Measurements from ENCODE around the gene MEX3A. TPM values are rescaled to one million over a fixed set of nuclear protein-coding genes. Genes with fewer than 3 reads are reported as not detected.
A peak's percentile ranks its signal among the peaks of the same experiment; 100 is the strongest.
"Not testable (repeated sequence)": the region's sequence is repeated elsewhere in the genome, so short reads cannot be mapped to it uniquely, and the experiment has no call there.

The MEX3A gene
- polyA plus RNA-seq, 2 donors: 0.36 to 0.59 TPM

DNA sequence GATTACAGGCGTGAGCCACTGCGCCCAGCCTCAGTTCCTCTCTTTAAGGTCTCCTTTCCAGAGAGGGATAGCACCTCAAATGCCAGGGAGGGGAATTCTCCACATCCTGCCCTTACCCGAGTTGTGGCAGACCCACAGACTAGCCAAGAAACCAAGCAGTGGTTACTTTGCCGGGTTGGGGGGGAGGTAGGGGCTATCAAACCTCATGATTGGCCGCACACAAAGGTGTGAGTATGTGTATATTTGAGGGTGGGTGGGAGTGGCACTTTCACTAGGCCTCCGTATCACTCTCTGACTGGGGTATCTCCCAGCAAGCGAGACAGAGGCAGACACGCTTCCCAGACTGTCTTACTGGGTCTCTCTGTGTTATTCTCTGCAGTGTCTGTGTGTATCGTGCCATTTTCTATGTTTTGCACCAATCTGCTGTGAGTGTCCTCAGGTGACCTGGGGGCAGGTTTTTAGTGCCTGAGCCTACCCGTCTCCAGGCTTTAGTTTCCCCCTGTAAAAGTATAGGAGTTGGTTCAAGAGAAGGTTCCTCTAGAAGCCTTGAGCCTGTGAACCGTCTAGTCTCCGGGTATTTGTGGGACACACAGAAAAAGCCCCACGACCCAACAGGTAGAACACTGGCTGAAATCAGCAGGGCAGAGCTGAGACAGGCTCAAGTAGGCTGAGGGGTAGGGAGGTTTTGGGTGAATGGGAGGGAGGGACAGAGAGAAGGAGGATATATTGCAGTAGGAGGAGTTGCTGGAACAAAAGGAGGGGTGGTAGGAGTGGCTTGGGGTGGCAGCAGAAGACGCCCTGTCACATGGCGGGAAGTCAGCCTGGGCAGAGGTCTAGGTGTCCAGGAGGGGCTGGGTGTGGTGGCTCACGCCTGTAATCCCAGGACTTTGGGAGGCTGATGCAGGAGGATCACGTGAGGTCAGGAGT is 42.6 kb upstream of the MEX3A start:
- H3K4me3 ChIP-seq (ENCODE audit: low read depth in 1 of 2, low read length in 2 of 2): no peak overlapping the region
- H3K9me3 ChIP-seq (ENCODE audit: control insufficient read depth in 2 of 2, insufficient read depth in 1 of 2, low read depth in 1 of 2, low read length in 1 of 2): no peaks in the 10 kb centered on the region
- H3K27me3 ChIP-seq (ENCODE audit: control insufficient read depth in 1 of 2, insufficient read depth in 2 of 2, low read length in 2 of 2): no peaks in the 10 kb centered on the region
- H3K36me3 ChIP-seq (ENCODE audit: control insufficient read depth in 2 of 2, insufficient read depth in 2 of 2, low read length in 1 of 2): no peaks in the 10 kb centered on the region
- H3K4me1 ChIP-seq (ENCODE audit: control insufficient read depth in 2 of 2, insufficient read depth in 2 of 2, low read length in 1 of 2): peaks cover 17 to 55% of the 10 kb centered on the region in 2 donors
- 23 to 39% methylated on average over 17 of the region's 17 CpGs for WGBS, 2 donors
- H3K27ac ChIP-seq (ENCODE audit: low read depth in 2 of 2, low read length in 1 of 2): peak overlapping the region; percentile 98 to 99

DNA sequence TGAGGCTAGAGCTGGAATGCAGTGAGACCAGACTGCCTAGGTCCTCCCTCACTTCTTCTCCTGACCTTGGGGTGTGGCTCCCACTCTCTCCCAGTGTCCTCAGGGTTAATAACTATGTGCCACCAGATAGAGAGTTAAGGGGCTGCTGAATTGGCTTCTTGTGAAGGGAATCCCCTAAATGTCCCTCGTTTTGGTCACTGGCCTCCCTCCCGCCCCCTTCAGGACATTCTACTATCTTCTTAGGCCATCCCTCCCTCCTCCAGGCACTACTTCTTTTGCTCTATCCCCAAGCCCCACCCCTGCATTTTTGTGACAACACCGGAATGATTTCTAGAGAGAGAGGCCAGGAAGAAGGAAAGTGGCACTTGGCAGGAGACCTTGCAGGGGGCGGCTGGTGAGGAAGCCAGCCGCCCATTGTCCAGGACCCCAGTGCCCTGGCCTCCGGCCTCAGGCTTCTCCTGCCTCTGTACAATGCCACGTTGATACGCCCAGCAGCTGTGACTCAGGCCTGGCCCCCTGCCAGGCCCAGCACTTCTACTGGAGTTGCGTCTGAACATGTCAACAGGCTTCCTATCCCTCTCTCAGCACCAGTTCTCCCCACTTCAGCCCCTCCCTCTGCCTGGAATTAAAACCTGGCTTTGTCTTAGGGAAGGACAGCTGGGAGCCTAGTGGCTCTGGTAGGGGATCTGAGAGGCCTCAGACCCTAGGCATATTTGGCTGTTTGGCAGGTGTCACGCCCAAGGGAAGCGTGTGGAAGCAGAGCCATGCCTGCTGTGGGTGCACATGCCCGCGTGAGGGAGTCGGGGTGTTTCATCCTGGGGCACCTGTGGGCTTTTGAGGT is 41.3 kb upstream of the MEX3A start:
- no peaks in the 10 kb centered on the region for H3K9me3 ChIP-seq (ENCODE audit: control insufficient read depth in 2 of 2, insufficient read depth in 1 of 2, low read depth in 1 of 2, low read length in 1 of 2)
- peak overlapping the region in 1 of 2 donors; percentile 37 for H3K4me3 ChIP-seq (ENCODE audit: low read depth in 1 of 2, low read length in 2 of 2)
- peaks cover 14 to 51% of the 10 kb centered on the region in 2 donors for H3K4me1 ChIP-seq (ENCODE audit: control insufficient read depth in 2 of 2, insufficient read depth in 2 of 2, low read length in 1 of 2)
- H3K27me3 ChIP-seq (ENCODE audit: control insufficient read depth in 1 of 2, insufficient read depth in 2 of 2, low read length in 2 of 2): no peaks in the 10 kb centered on the region
- WGBS, 2 donors: 11% methylated on average over 14 of the region's 14 CpGs
- peak overlapping the region; percentile 97 to 100 for H3K27ac ChIP-seq (ENCODE audit: low read depth in 2 of 2, low read length in 1 of 2)
- no peaks in the 10 kb centered on the region for H3K36me3 ChIP-seq (ENCODE audit: control insufficient read depth in 2 of 2, insufficient read depth in 2 of 2, low read length in 1 of 2)

DNA sequence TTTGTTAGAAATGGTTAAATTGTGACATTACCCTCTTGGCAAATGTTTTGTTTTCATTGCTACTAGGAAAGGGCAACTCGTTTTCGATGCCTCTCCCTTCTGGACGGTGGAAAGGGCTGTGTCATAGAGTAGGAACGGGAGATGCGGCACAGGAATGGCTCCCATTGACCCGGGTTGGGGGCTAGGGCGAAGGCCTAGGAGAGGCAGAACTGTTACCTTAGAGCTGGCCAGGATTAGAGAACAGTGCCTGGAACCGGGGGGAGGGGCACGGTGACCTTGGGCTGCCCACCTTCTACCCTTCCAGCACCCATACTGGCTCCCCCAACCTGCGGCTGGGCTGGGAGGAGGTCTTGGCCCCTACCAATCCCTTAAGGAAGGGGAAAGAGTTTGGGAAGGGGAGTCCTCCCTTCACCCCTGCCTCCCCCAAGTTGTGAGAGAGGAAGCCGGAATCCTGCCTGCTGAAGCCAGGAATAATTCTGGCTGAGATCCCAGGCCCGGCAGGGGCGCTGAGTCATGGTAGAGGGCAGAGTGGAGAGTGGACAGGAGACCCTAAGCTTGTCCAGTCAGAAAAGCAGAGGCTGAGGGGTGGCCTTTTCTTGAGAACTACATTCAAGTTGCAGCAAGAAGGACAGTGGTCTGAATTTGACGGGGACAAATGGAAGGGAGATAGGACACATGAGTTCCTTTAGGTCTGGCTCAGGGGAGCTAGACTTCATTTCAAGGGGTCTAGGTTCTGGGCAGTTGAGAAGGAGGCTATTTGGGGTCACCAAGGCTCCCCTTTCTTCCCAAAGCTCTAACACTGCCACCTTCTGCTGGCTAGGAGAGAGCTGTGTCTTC is 40.5 kb upstream of the MEX3A start:
- Histone ChIP-seq H3K9me3 (ENCODE audit: control insufficient read depth in 2 of 2, insufficient read depth in 1 of 2, low read depth in 1 of 2, low read length in 1 of 2) (no peaks in the 10 kb centered on the region), H3K4me1 (ENCODE audit: control insufficient read depth in 2 of 2, insufficient read depth in 2 of 2, low read length in 1 of 2) (peaks cover 11 to 46% of the 10 kb centered on the region in 2 donors), H3K4me3 (ENCODE audit: low read depth in 1 of 2, low read length in 2 of 2) (peak overlapping the region; percentile 36 to 37), H3K27ac (ENCODE audit: low read depth in 2 of 2, low read length in 1 of 2) (peak overlapping the region; percentile 97 to 100), H3K27me3 (ENCODE audit: control insufficient read depth in 1 of 2, insufficient read depth in 2 of 2, low read length in 2 of 2) (no peaks in the 10 kb centered on the region), H3K36me3 (ENCODE audit: control insufficient read depth in 2 of 2, insufficient read depth in 2 of 2, low read length in 1 of 2) (no peaks in the 10 kb centered on the region)
- 13 to 22% methylated on average over 14 of the region's 14 CpGs for WGBS, 2 donors

GRCh38 chr1:156122086-156122485 is 39.8 kb upstream of the MEX3A start:
- Histone ChIP-seq H3K9me3 (ENCODE audit: control insufficient read depth in 2 of 2, insufficient read depth in 1 of 2, low read depth in 1 of 2, low read length in 1 of 2) (no peaks in the 10 kb centered on the region), H3K27me3 (ENCODE audit: control insufficient read depth in 1 of 2, insufficient read depth in 2 of 2, low read length in 2 of 2) (no peaks in the 10 kb centered on the region), H3K36me3 (ENCODE audit: control insufficient read depth in 2 of 2, insufficient read depth in 2 of 2, low read length in 1 of 2) (no peaks in the 10 kb centered on the region), H3K4me1 (ENCODE audit: control insufficient read depth in 2 of 2, insufficient read depth in 2 of 2, low read length in 1 of 2) (peaks cover 11 to 45% of the 10 kb centered on the region in 2 donors), H3K27ac (ENCODE audit: low read depth in 2 of 2, low read length in 1 of 2) (peak overlapping the region; percentile 94 to 97), H3K4me3 (ENCODE audit: low read depth in 1 of 2, low read length in 2 of 2) (peak overlapping the region in 1 of 2 donors; percentile 37)
- 29 to 31% methylated on average over 4 of the region's 4 CpGs for WGBS, 2 donors

DNA sequence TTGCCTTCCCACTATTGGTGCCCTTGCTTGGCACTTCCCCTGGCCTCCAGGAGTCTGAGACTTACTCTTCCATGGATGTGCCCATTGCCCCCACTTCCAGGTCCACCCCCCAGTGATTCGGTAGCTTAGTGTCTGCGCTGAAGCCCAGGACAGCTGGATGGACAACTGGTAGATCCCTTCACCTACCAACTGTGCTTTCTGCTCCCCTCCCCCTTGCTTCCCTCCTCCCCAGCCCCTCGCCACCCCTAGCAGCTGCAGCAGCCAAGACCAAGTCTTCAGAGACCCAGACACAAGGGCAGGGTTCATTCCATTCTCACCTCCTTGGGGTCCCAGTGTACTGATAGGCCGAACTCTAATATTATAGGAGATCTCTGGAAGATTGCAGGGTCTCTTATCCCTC is 39.2 kb upstream of the MEX3A start:
- H3K4me3 ChIP-seq (ENCODE audit: low read depth in 1 of 2, low read length in 2 of 2): no peak overlapping the region

GRCh38 chr1:156121005-156121404 is 38.7 kb upstream of the MEX3A start:
- not testable (repeated sequence) for H3K9me3 ChIP-seq (ENCODE audit: control insufficient read depth in 2 of 2, insufficient read depth in 1 of 2, low read depth in 1 of 2, low read length in 1 of 2); H3K36me3 ChIP-seq (ENCODE audit: control insufficient read depth in 2 of 2, insufficient read depth in 2 of 2, low read length in 1 of 2); H3K4me3 ChIP-seq (ENCODE audit: low read depth in 1 of 2, low read length in 2 of 2); H3K27me3 ChIP-seq (ENCODE audit: control insufficient read depth in 1 of 2, insufficient read depth in 2 of 2, low read length in 2 of 2)
- Histone ChIP-seq H3K4me1 (ENCODE audit: control insufficient read depth in 2 of 2, insufficient read depth in 2 of 2, low read length in 1 of 2) (peaks cover 4 to 34% of the 10 kb centered on the region in 2 donors), H3K27ac (ENCODE audit: low read depth in 2 of 2, low read length in 1 of 2) (peak overlapping the region; percentile 94 to 97)
- 22 to 48% methylated on average over 4 of the region's 4 CpGs for WGBS, 2 donors

More for the DNA sequence above, 39.2 kb upstream of the MEX3A start:
- no peaks in the 10 kb centered on the region for H3K27me3 ChIP-seq (ENCODE audit: control insufficient read depth in 1 of 2, insufficient read depth in 2 of 2, low read length in 2 of 2)
- no peaks in the 10 kb centered on the region for H3K9me3 ChIP-seq (ENCODE audit: control insufficient read depth in 2 of 2, insufficient read depth in 1 of 2, low read depth in 1 of 2, low read length in 1 of 2)
- WGBS, 2 donors: 59 to 62% methylated on average over 4 of the region's 4 CpGs
- peaks cover 7 to 39% of the 10 kb centered on the region in 2 donors for H3K4me1 ChIP-seq (ENCODE audit: control insufficient read depth in 2 of 2, insufficient read depth in 2 of 2, low read length in 1 of 2)
- H3K36me3 ChIP-seq (ENCODE audit: control insufficient read depth in 2 of 2, insufficient read depth in 2 of 2, low read length in 1 of 2): no peaks in the 10 kb centered on the region
- H3K27ac ChIP-seq (ENCODE audit: low read depth in 2 of 2, low read length in 1 of 2): peak overlapping the region; percentile 94 to 97

DNA sequence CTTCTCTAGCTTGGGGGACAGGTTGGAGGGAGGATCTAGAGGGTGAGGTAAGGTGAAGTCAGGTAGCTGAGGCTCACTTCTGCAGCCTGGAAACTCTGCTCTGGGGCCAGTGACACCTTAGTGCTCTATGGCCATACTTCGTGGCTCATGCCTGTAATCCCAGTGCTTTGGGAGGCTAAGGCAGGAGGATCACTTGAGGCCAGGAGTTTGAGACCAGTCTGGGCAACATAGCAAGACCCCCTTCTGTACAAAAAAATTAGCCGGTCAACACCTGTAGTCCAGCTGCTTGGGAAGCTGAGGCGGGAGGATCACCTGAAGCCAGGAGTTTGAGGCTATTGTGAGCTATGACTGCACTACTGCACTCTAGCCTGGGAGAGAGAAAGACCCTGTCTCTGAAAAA is 38.1 kb upstream of the MEX3A start:
- H3K27me3 ChIP-seq (ENCODE audit: control insufficient read depth in 1 of 2, insufficient read depth in 2 of 2, low read length in 2 of 2): no peaks in the 10 kb centered on the region
- peaks cover 3 to 33% of the 10 kb centered on the region in 2 donors for H3K4me1 ChIP-seq (ENCODE audit: control insufficient read depth in 2 of 2, insufficient read depth in 2 of 2, low read length in 1 of 2)
- H3K36me3 ChIP-seq (ENCODE audit: control insufficient read depth in 2 of 2, insufficient read depth in 2 of 2, low read length in 1 of 2): no peaks in the 10 kb centered on the region
- peak overlapping the region in 1 of 2 donors; percentile 2 for H3K4me3 ChIP-seq (ENCODE audit: low read depth in 1 of 2, low read length in 2 of 2)
- no peaks in the 10 kb centered on the region for H3K9me3 ChIP-seq (ENCODE audit: control insufficient read depth in 2 of 2, insufficient read depth in 1 of 2, low read depth in 1 of 2, low read length in 1 of 2)
- H3K27ac ChIP-seq (ENCODE audit: low read depth in 2 of 2, low read length in 1 of 2): peak overlapping the region; percentile 94 to 97
- WGBS, 2 donors: 53 to 68% methylated on average over 3 of the region's 3 CpGs

- Histone ChIP-seq H3K4me3 (ENCODE audit: low read depth in 1 of 2, low read length in 2 of 2) (peak overlapping the region in 1 of 2 donors; percentile 2), H3K9me3 (ENCODE audit: control insufficient read depth in 2 of 2, insufficient read depth in 1 of 2, low read depth in 1 of 2, low read length in 1 of 2) (no peaks in the 10 kb centered on the region), H3K4me1 (ENCODE audit: control insufficient read depth in 2 of 2, insufficient read depth in 2 of 2, low read length in 1 of 2) (peaks cover 3 to 28% of the 10 kb centered on the region in 2 donors), H3K27ac (ENCODE audit: low read depth in 2 of 2, low read length in 1 of 2) (peak overlapping the region; percentile 94 to 97), H3K36me3 (ENCODE audit: control insufficient read depth in 2 of 2, insufficient read depth in 2 of 2, low read length in 1 of 2) (no peaks in the 10 kb centered on the region), H3K27me3 (ENCODE audit: control insufficient read depth in 1 of 2, insufficient read depth in 2 of 2, low read length in 2 of 2) (no peaks in the 10 kb centered on the region)
- 14 to 24% methylated on average over 3 of the region's 3 CpGs for WGBS, 2 donors
Measured at GRCh38 chr1:156119503-156120209, 37.4 kb upstream of the MEX3A start.

Measured in esophagus (tissue), 2 donors.